Activated naive CD4-positive, alpha-beta T cell treated with anti-CD3 and anti-CD28 coated beads for 36 hours (primary cell): ENCODE measurements around the gene ATOSB. TPM values are rescaled to one million over a fixed set of nuclear protein-coding genes. Genes with fewer than 3 reads are reported as not detected.
"Not testable (repeated sequence)": the region's sequence is repeated elsewhere in the genome, so short reads cannot be mapped to it uniquely, and the experiment has no call there.

Experiments
- CTCF ChIA-PET: fragments of 350-600 bp; sonication (Branson Sonifier 250); formaldehyde crosslinking; loops from one replicate; lab custom pipeline; 2021; ENCODE audit warnings: antibody characterized with exemption; lab: Charles Lee
- DNase-seq: peaks from one replicate; pipeline ENCODE4 v3.0.0-alpha.2; 2020
- H3K27ac Mint-ChIP-seq: one replicate; pipeline ENCODE4 v1.8.0; 2021; ENCODE audit warnings: mild to moderate bottlenecking, mixed read lengths
- H3K27me3 Mint-ChIP-seq: one replicate; pipeline ENCODE4 v1.8.0; 2021; ENCODE audit warnings: low read depth, mixed read lengths
- H3K36me3 Mint-ChIP-seq: one replicate; pipeline ENCODE4 v1.8.0; 2021; ENCODE audit warnings: low read depth, mixed read lengths
- H3K4me1 Mint-ChIP-seq: one replicate; pipeline ENCODE4 v1.8.0; 2021; ENCODE audit warnings: low read depth, mixed read lengths
- H3K4me3 Mint-ChIP-seq: one replicate; pipeline ENCODE4 v1.8.0; 2021; ENCODE audit warnings: mild to moderate bottlenecking, moderate library complexity, mixed read lengths
- H3K9me3 Mint-ChIP-seq: one replicate; pipeline ENCODE4 v1.8.0; 2021; ENCODE audit warnings: mixed read lengths
- intact Hi-C: fragments of 100-400 bp; cut with micrococcal nuclease; formaldehyde crosslinking; loops from one replicate; pipeline ENCODE4 v1.15.1; 2023
- total RNA-seq, 2 experiments: library from RNA; stranded (reverse); gene quantifications; one replicate each; pipeline ENCODE4 v1.2.3, GENCODE V29; 2021

Gene ATOSB, protein sequence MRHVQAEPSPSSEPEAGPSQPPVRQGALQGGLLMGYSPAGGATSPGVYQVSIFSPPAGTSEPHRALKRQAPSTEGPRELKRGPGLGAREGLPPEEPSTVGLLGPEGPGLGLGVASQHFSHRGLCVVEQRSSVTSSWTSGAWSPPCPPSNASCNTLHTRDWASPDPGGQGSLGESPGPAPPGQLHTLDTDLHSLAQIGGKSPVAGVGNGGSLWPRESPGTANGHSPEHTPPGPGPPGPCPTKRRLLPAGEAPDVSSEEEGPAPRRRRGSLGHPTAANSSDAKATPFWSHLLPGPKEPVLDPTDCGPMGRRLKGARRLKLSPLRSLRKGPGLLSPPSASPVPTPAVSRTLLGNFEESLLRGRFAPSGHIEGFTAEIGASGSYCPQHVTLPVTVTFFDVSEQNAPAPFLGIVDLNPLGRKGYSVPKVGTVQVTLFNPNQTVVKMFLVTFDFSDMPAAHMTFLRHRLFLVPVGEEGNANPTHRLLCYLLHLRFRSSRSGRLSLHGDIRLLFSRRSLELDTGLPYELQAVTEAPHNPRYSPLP
- 1 to 10 TPM; 3.4 to 3.7 TPM for total RNA-seq

DNA sequence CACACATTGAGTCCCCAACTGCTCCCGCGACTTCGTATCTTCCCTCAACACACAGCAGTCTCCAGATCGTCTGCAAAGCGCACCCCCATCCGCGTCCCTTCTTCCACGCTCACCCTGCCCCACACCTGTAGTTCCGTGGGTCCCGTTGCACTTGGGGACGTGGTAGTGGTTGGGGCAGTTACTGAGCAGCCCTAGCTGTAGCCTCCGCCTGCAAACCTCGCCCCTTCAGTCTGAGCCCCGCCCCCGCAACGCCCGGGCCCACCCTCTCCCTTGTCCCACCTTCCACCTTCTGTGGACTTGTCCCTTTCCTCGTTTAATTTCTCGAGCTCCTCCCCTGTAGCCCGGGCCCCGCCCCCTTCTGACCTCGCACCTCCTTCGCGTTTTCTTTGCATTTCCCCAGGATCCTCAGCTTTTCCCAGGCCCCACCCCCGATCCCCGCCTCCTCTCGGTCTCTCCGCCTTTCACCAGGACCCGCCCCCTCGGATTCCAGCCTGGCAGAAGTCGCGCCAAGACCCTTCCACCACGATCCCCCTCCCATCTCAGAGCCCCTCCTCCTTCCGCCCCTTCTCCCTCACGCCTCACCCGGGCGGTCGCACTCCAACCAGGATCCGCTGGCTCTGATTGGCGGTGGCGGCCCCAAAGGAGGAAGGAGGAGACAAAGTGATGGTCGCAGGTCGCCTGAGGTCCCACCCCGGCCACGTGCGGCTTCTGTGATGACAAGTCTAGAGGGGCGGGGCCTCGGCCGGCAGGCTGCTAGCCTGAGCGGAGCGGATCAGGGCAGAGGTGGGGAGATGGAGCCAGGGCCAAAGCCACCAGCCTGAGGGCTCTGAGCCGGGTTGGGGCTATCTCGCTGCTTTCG is at the start of gene ATOSB:
Gene ATOSB, minus strand, starts transcription at position 183 of the 859 bp plus-strand sequence. CDS start 7,588 bp downstream, outside the sequence.
- intact Hi-C loops: loop anchor here (1.0 to 5.0 kb wide), 15 partner anchors 13 to 736 kb away; partner anchors contain the start of genes CREB3, DNAJB5, FAM221B and GBA2
- no peaks in the 10 kb centered on the region for H3K9me3 Mint-ChIP-seq
- peak within 1 kb of the TSS; percentile 89 for H3K4me3 Mint-ChIP-seq
- no peaks in the 10 kb centered on the region for H3K36me3 Mint-ChIP-seq
- DNase-seq: peak; percentile 93
- no peaks in the 10 kb centered on the region for H3K27me3 Mint-ChIP-seq
- CTCF ChIA-PET: interaction anchor here (0.7 to 3.0 kb wide), 9 partner anchors 12 to 564 kb away, joined by 3 to 21 read pairs (median 8); partner anchors contain the start of genes FANCG and STOML2
- peaks cover 46% of the 10 kb centered on the region for H3K4me1 Mint-ChIP-seq
- H3K27ac Mint-ChIP-seq: peak within 1 kb of the TSS; percentile 80

GRCh38 chr9:35164711-35165110 is 49.0 kb upstream of the ATOSB start:
- Mint-ChIP-seq H3K4me3 (no peak overlapping the region), H3K27ac (no peak overlapping the region), H3K36me3 (no peaks in the 10 kb centered on the region), H3K9me3 (no peaks in the 10 kb centered on the region), H3K4me1 (peaks cover 13% of the 10 kb centered on the region), H3K27me3 (peaks cover 3% of the 10 kb centered on the region)
- CTCF ChIA-PET: interaction anchor here (0.7 kb wide), 1 partner anchor 714 kb away, joined by 5 read pairs; no protein-coding TSS in a partner anchor
- DNase-seq: no peak
- intact Hi-C loops: loop anchor here (5.0 kb wide), 1 partner anchor 177 kb away; the partner anchor contains the start of gene DNAJB5

DNA sequence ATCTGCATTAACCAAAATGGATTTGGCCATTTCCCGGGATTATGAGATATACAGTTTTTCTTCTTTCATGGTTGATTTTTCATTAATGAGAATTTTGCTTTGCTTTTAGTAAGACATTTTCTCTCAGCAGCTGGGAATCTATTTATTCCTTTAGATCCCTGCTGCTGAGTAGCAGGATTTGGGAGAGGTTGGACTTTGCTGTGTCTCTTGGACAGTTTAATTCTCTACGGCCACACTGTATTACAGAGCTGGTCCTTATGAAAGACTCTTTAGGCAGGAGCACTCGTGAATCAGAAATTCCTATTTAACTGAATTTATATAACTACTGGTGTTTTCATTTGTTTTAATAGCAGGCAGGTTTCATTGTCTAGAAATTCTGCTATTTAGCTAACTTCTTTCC is 47.8 kb upstream of the ATOSB start:
- intact Hi-C loops: loop anchor here (5.0 kb wide), 1 partner anchor 176 kb away; the partner anchor contains the start of gene DNAJB5
- CTCF ChIA-PET: interaction anchor here (1.2 kb wide), 1 partner anchor 47 kb away, joined by 4 read pairs; no protein-coding TSS in a partner anchor
- peaks cover 3% of the 10 kb centered on the region for H3K27me3 Mint-ChIP-seq
- H3K36me3 Mint-ChIP-seq: no peaks in the 10 kb centered on the region
- no peaks in the 10 kb centered on the region for H3K9me3 Mint-ChIP-seq
- DNase-seq: no peak
- H3K4me1 Mint-ChIP-seq: peaks cover 23% of the 10 kb centered on the region
- H3K27ac Mint-ChIP-seq: no peak overlapping the region
- H3K4me3 Mint-ChIP-seq: no peak overlapping the region

- no peaks in the 10 kb centered on the region for H3K36me3 Mint-ChIP-seq
- H3K4me3 Mint-ChIP-seq: peak overlapping the region; percentile 88
- DNase-seq: no peak
- CTCF ChIA-PET: interaction anchor here (0.6 to 1.9 kb wide), 4 partner anchors 45 to 521 kb away, joined by 3 to 5 read pairs (median 4); no protein-coding TSS in a partner anchor
- peaks cover 25% of the 10 kb centered on the region for H3K4me1 Mint-ChIP-seq
- no peak overlapping the region for H3K27ac Mint-ChIP-seq
- intact Hi-C loops: loop anchor here (1.0 to 5.0 kb wide), 2 partner anchors 46 to 175 kb away; partner anchors contain the start of gene DNAJB5
- H3K27me3 Mint-ChIP-seq: peaks cover 3% of the 10 kb centered on the region
- H3K9me3 Mint-ChIP-seq: no peaks in the 10 kb centered on the region
Observed at GRCh38 chr9:35162605-35163315, 47.1 kb upstream of the ATOSB start.

GRCh38 chr9:35161713-35162604 is 46.3 kb upstream of the ATOSB start, which contains the start of gene UNC13B:
TSS of gene UNC13B (plus strand) at chr9:35162009. CDS start at chr9:35162284, 275 bp downstream.
- Mint-ChIP-seq H3K27me3 (peaks cover 3% of the 10 kb centered on the region), H3K4me1 (peaks cover 25% of the 10 kb centered on the region), H3K36me3 (no peaks in the 10 kb centered on the region), H3K9me3 (no peaks in the 10 kb centered on the region), H3K27ac (no peak within 1 kb of the TSS), H3K4me3 (peak within 1 kb of the TSS; percentile 88)
- intact Hi-C loops: loop anchor here (1.0 to 5.0 kb wide), 2 partner anchors 46 to 175 kb away; partner anchors contain the start of gene DNAJB5
- peak; percentile 83 for DNase-seq
- CTCF ChIA-PET: interaction anchor here (0.7 to 1.9 kb wide), 5 partner anchors 45 to 522 kb away, joined by 3 to 5 read pairs (median 3); no protein-coding TSS in a partner anchor

GRCh38 chr9:35158501-35159280 is 43.0 kb upstream of the ATOSB start:
- Mint-ChIP-seq H3K36me3 (no peaks in the 10 kb centered on the region), H3K9me3 (no peaks in the 10 kb centered on the region), H3K4me1 (peaks cover 25% of the 10 kb centered on the region), H3K4me3 (no peak overlapping the region), H3K27ac (no peak overlapping the region), H3K27me3 (peaks cover 3% of the 10 kb centered on the region)
- no peak for DNase-seq
- intact Hi-C loops: no loop called here
- CTCF ChIA-PET: no interaction called here

- H3K4me1 Mint-ChIP-seq: peaks cover 20% of the 10 kb centered on the region
- not testable (repeated sequence) for DNase-seq
Observed at GRCh38 chr9:35157836-35158235, 42.2 kb upstream of the ATOSB start.

GRCh38 chr9:35156781-35157180 is 41.1 kb upstream of the ATOSB start:
- Mint-ChIP-seq H3K9me3 (no peaks in the 10 kb centered on the region), H3K4me1 (peaks cover 15% of the 10 kb centered on the region), H3K27ac (no peak overlapping the region), H3K4me3 (no peak overlapping the region), H3K27me3 (no peaks in the 10 kb centered on the region), H3K36me3 (no peaks in the 10 kb centered on the region)
- intact Hi-C loops: no loop called here
- no peak for DNase-seq
- CTCF ChIA-PET: no interaction called here

More at GRCh38 chr9:35157836-35158235, 42.2 kb upstream of the ATOSB start:
- intact Hi-C loops, H3K4me3 Mint-ChIP-seq, H3K36me3 Mint-ChIP-seq, H3K27me3 Mint-ChIP-seq, H3K27ac Mint-ChIP-seq, H3K9me3 Mint-ChIP-seq: not testable (repeated sequence)
- CTCF ChIA-PET: interaction anchor here (0.6 to 0.7 kb wide), 2 partner anchors 413 to 458 kb away, joined by 3 read pairs; no protein-coding TSS in a partner anchor

DNA sequence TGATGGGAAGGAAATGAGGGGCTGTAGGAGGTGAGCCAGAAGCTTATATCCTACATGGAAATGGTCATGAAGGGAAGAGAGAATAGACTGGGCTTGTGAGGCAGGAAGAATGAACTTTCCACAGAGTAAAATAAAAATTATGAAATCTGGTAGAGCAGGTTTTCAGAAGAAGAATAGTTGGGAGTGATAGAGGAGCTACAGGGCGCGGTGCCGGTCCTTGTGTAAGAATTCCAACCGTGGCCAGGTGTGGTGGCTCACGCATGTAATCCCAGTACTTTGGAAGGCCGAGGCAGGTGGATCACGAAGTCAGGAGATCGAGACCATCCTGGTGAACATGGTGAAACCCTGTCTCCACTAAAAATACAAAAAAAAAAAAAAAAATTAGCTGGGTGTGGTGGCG is 37.3 kb upstream of the ATOSB start:
- Mint-ChIP-seq H3K27me3 (no peaks in the 10 kb centered on the region), H3K27ac (no peak overlapping the region), H3K36me3 (peaks cover 3% of the 10 kb centered on the region), H3K4me1 (no peaks in the 10 kb centered on the region), H3K4me3 (no peak overlapping the region), H3K9me3 (peaks cover 18% of the 10 kb centered on the region)
- intact Hi-C loops: no loop called here
- no peak for DNase-seq
- CTCF ChIA-PET: no interaction called here
